Melanocyte of skin (primary cell): Measurements from ENCODE around the gene CWH43. TPM values are rescaled to one million over a fixed set of nuclear protein-coding genes. Genes with fewer than 3 reads are reported as not detected.

Experiments
- small RNA-seq, 2 donors: library from RNA; depleted of rRNA; stranded (forward); fragments of <200 nt; gene quantifications; one replicate each; pipeline ENCODE3, GENCODE V24; 2012
- total RNA-seq, 2 donors: library from RNA; depleted of rRNA; stranded (reverse); fragments of >200 nt; gene quantifications; 2 replicates each; pipeline ENCODE4 v1.2.3, GENCODE V29; 2012

Gene CWH43
- not detected for total RNA-seq

GRCh38 chr4:48985976-48986653 lies at the start of gene CWH43:
CWH43 (plus strand) TSS chr4:48986275; CDS start chr4:48986430, 155 bp downstream.

Small RNA genes within 50 kb of the gene (small RNA-seq; reads per million reads assigned to genes)
- 0 reads per million in 2 donors for gene AC020593.1

Other genes starting within 250 kb of the CWH43 start
- 10 to 100 TPM; 32.0 to 45.6 TPM for gene FRYL, start 206.0 kb upstream of the CWH43 start, total RNA-seq
- gene OCIAD1, start 155.2 kb upstream of the CWH43 start, total RNA-seq = 10 to 100 TPM; 77.1 to 83.3 TPM
- 1 to 10 TPM; 1.4 to 2.7 TPM for gene OCIAD2, start 79.5 kb upstream of the CWH43 start, total RNA-seq